GM12801 (cell line): ENCODE measurements around the gene PER3.

Experiments used
- TF ChIP-seq, protein P1 (sequence below): IDR thresholded peaks from one replicate; pipeline ENCODE4 v1.5.1; 2011; ENCODE audit warnings: control low read depth; ENCODE audit not compliant: insufficient read length; ENCODE audit errors: extremely low read depth

PER3 gene

DNA sequence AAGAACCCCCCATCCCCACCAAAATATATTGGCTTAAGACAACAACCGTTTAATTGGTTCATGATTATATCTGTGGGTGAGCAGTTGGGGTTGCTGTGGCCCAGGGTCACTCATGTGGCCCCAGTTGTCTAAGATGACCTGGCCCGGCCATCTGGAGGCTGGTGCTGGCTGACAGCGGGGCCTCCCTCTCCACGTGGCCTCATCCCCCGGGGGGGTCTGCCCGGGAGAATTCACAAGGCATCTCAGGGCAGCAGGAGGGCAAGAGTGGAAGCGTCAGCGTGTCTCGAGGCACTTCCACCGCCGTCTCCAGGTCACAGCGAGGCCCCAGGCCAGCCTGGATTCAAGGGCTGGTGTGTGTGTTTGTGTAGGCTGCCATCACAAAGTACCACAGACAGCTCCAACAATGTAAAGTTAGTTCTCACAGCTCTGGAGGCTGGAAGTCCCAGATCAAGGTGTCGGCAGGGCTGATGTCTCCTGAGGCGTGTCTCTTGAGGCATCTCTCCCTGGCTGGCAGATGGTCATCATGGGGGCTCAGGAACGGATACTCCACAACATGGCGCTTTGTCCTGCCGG is 79.8 kb downstream of the PER3 start:
- TF ChIP-seq, protein P1, sequence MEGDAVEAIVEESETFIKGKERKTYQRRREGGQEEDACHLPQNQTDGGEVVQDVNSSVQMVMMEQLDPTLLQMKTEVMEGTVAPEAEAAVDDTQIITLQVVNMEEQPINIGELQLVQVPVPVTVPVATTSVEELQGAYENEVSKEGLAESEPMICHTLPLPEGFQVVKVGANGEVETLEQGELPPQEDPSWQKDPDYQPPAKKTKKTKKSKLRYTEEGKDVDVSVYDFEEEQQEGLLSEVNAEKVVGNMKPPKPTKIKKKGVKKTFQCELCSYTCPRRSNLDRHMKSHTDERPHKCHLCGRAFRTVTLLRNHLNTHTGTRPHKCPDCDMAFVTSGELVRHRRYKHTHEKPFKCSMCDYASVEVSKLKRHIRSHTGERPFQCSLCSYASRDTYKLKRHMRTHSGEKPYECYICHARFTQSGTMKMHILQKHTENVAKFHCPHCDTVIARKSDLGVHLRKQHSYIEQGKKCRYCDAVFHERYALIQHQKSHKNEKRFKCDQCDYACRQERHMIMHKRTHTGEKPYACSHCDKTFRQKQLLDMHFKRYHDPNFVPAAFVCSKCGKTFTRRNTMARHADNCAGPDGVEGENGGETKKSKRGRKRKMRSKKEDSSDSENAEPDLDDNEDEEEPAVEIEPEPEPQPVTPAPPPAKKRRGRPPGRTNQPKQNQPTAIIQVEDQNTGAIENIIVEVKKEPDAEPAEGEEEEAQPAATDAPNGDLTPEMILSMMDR, result no peak

DNA sequence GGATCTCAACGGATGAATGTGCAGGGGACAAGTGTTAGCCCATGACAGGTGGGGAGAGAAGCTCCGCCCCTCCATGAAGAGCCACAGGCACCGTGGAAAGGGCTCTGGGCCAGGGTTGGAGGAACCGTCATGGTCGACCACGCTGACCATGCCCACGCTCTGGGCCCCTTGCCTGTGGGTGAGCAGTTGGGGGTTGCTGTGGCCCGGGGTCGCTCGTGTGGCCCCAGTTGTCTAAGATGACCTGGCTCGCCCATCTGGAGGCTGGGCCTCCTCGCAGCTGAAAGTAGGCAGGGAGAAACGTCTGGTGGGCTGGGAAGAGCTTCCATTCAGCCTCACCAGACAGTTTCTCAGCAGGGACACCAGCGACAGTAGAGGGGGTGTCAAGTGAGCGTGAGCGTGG is 81.9 kb downstream of the PER3 start:
- TF ChIP-seq, protein P1, result no peak

DNA sequence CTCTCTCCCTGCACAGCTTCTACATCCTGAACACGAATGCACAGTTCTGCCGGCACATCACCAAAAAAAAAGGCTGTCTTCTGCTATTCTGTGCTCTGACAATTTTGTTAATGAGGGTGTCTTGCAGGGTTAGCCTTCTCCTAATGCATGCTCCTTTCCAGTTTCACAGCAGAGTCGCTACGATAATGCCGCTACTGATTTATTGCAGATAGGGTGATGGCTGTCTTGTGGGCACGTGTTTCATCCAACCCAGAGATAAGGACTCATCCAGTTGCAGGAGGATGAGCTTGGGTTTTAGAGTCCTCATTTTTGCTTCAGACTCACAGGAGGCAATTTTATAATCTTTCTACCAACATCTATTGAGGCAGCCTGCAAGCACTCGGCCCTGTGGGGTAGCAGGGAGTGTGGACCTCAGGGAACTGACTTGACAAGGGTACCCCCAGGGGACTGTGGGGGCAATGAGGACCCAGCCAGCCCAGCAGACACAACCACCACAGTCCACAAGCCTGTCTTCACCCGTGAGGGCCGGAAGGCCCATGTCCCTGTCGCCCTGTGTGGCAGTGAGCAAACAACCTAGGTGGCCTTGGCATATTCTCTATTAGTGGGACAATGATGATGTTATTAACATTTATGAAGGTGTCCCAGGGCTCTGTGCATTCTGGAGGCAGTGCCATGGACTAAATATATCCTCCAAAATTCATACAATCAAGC is 84.1 kb downstream of the PER3 start:
- TF ChIP-seq, protein P1, result no peak

DNA sequence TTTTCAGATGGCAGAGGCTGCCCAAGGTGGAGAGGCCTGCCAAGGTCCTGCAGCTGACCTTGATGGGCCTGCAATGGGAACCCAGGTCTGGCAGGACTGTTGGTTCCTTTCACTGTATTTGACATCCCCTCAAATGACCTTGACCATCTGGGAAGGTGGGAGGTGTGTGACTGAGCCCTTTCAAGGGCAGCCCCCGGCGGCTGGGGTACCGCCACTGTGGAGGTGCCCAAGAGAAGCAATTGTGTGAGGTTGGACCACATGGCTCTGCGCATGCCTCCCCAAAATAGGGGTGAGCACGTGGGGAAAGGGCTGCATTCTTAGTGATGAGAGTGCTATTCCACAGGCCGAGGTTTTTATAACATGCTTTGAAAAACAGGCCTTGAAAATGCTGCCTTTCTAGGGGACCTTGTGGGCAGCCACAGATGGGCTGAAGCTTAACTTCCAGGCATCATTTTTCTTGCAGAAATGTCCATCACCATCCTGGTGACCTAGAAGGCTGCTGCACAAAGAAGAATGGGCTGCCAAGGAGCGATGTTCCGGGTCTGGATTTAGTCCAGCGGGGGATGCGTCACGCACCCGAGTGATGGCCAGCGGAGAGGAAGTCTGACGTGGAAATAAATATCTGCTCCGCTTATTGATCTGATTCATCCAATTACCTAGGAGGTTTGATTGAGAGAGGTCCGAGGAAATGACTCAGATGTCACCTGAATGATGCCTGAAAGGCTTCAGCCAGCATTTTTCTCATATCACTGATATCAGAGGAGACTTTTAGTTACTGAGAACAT is 85.2 kb downstream of the PER3 start:
- TF ChIP-seq, protein P1, result no peak

DNA sequence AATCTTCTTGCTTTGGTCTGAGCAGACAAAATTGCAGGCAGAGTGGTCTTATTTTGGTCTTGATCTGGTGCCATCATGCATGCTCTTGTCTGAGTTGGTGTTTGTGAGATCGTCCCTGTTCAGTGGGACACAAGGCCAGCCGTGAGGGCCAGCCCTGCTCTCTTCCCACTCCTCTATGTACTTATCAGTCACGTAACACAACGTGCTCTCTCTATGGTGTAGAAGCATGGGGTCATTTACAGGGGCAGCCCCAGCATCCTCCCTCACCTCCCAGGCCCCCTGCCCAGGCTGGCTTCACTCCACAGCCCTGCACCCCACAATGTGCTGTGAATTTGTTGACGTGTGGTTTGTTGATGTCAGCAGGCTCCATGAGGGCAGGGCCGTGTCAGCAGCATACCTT is 87.0 kb downstream of the PER3 start:
- TF ChIP-seq, protein P1, result no peak

DNA sequence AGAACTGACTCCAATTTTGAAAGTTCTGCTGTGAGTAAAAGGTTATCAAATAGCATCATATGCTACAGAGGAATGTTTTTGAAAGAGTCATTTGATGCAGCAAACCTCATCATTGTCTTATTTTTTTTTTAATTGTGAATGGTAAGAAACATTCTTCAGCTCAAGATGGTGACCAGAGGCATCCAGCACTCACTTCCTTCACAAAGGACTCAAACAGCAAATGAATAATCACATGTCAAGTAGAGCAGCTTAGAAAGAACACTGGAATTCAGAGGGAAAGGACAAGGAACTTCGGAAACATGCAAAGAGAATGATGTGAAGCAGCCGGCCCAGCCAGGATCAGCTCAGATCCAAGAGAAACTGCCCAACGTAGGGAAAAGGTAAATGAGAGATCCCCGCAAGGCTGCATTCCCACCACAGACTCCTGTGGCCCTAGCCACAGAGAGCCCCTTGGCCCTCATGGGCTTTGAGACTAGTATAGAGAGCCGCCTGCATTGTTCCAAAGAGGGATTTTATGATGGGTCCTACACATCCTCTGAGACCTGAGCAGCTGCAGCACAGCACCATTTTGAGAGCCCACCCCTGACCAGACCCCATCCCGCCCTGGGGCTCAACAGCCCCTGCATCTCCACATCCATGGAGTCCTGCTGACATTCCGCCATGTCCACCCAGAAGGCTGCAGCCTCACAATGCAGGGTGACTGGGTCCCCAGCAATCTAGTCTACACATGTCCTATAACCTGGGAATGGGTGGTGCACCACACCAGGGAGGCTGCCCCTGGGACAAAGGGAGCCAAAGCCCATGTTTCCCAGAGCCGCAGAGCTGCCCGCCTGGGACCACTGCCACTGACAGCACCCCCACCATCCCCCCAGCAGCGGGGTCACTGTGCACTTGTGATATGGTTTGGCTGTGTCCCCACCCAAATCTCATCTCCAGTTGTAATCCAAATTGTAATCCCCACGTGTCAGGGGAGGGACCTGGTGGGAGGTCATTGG is 90.0 kb downstream of the PER3 start:
- TF ChIP-seq, protein P1, result no peak

DNA sequence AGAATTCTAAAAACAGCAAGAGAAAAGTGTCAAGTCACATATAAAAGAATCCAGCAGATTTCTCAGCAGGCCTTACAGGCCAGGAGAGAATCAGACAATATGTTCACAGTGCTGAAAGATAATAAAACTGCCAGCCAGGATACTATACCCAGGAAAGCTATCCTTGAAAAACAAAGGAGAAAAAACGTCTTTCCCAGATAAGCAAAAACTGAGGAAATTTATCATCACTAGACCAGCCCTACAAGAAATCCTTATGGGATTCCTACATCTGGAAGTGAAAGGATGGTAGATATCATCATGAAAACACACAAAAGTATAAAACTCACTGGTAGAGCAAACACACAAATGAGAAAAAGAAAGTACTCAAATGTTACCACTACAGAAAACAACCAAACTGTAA is 93.9 kb downstream of the PER3 start:
- TF ChIP-seq, protein P1, result no peak
